ENCODE measurements around the gene ITGAV. TPM values are rescaled to one million over a fixed set of nuclear protein-coding genes. Genes with fewer than 3 reads are reported as not detected.

ITGAV gene
- total RNA-seq, 1 experiment from 2014 or later: 26.9 TPM

DNA sequence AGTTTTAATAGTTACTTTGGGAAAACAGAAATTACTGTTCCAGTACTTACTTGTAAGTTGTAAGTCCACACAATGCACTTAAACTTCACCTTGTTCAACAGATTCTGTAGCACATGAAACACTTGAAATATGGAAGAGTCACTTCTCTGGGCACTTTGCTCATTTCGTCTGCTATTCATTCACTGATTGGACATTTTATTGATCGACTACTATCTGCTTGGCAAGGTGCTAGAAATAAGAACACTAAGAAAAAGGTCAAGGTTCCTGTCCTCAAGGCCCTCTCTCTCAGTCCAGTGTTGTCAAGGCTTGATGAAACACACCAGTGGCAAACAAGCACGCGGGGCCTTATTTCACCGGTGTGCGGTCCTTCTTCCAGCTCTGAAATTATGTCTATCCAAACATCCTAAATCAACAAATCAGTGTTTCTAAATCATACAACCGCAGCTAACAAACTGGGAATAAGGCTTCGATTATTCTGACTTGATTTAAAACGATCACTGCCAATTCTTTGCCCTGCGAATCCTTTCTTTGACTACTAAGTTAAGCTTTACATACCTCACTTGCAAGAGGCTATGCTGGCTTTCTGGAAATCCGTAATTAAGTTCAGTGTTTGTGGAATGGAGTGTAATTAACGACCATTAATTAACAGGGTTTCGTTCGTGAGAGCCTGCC lies 780 bp upstream of the ITGAV start:
- DNase-seq: no peak
- Histone ChIP-seq H3K56ac (ENCODE audit: insufficient read length, low read depth, low read length) (no peak overlapping the region), H3K4me1 (ENCODE audit: insufficient read depth, low read length) (no peaks in the 10 kb centered on the region), H3K4ac (ENCODE audit: low read depth, low read length) (no peak overlapping the region), H2BK5ac (ENCODE audit: insufficient read length, low read length) (no peak overlapping the region), H3K4me2 (ENCODE audit: insufficient read depth, insufficient read length, low read length) (peak overlapping the region; percentile 96), H3K14ac (ENCODE audit: insufficient read depth, low read length) (peak overlapping the region; percentile 76; the same call in 1 of the 2 replicates), H3K9me3 (ENCODE audit: control insufficient read depth, low read depth, low read length) (no peaks in the 10 kb centered on the region), H3K9ac (ENCODE audit: extremely low read depth, insufficient read length, low read length) (peak overlapping the region; percentile 41), H4K8ac (replicated peaks; ENCODE audit: insufficient read length, low read depth, low read length) (no peak overlapping the region), H2BK15ac (ENCODE audit: low read depth, low read length) (no peak overlapping the region), H2AFZ (ENCODE audit: low read length) (no peak overlapping the region), H3K27me3 (ENCODE audit: insufficient read depth, low read length) (no peaks in the 10 kb centered on the region), H3K23me2 (ENCODE audit: insufficient read length, low read depth, low read length, poor library complexity, severe bottlenecking) (peaks cover 12% of the 10 kb centered on the region), H4K20me1 (ENCODE audit: control insufficient read depth, insufficient read depth, insufficient read length) (no peaks in the 10 kb centered on the region), H3K23ac (ENCODE audit: insufficient read length, low read depth, low read length) (no peak overlapping the region), H2AK5ac (ENCODE audit: insufficient read length, low read length) (no peak overlapping the region), H3K27ac (ENCODE audit: insufficient read length, low read depth, low read length) (no peak overlapping the region), H3K79me2 (ENCODE audit: insufficient read depth, low read length) (no peaks in the 10 kb centered on the region; the same call in 1 of the 2 replicates), H2BK12ac (ENCODE audit: insufficient read length, low read depth, low read length) (no peak overlapping the region), H4K5ac (ENCODE audit: insufficient read length, low read depth, low read length) (no peak overlapping the region), H3K18ac (ENCODE audit: insufficient read length, low read depth, low read length) (peak overlapping the region; percentile 63), H3K79me1 (ENCODE audit: insufficient read depth, low read depth, low read length, poor library complexity, severe bottlenecking) (no peaks in the 10 kb centered on the region), H2BK20ac (ENCODE audit: low read depth, low read length, poor library complexity, severe bottlenecking) (no peak overlapping the region), H3T11ph (ENCODE audit: low read length) (no peak overlapping the region), H4K91ac (ENCODE audit: insufficient read length, low read depth, low read length) (no peak overlapping the region), H2BK120ac (ENCODE audit: low read depth, low read length, poor library complexity, severe bottlenecking) (no peak overlapping the region)
- WGBS (ENCODE audit: extremely low coverage, insufficient read length, low lambda C conversion rate): no CpG with 5 or more reads among the region's 14 CpGs
- Mint-ChIP-seq H3K9me3 (peaks cover 0 to 2% of the 10 kb centered on the region in 2 experiments; a peak in 1 of 5 replicates), H3K36me3 (ENCODE audit: insufficient read depth in 1 of 3, low read depth in 3 of 3) (no peaks in the 10 kb centered on the region), H3K4me3 (peak overlapping the region; percentile 88 to 89), H3K27ac (peak overlapping the region in 2 of 3 experiments; percentile 61 to 84; a peak in 1 of 7 replicates), H3K4me1 (peaks cover 24 to 36% of the 10 kb centered on the region in 2 experiments), H3K27me3 (ENCODE audit: low read depth) (no peaks in the 10 kb centered on the region; the same call in none of the 2 replicates)
- TF ChIP-seq CTCF (conservative IDR thresholded peaks at IDR 0.05): no peak
